Esophagus muscularis mucosa (tissue), 4 donors: Measurements from ENCODE around the gene VAT1. TPM values are rescaled to one million over a fixed set of nuclear protein-coding genes. Genes with fewer than 3 reads are reported as not detected.

Source experiments
- DNase-seq: peaks from one replicate; pipeline ENCODE4 v3.0.0-alpha.2; 2017; ENCODE audit errors: extremely low spot score
- H3K27ac ChIP-seq, 4 donors: fragments of 200-600 bp; sonication (generic); replicated peaks in 1 of 4; 1 replicate in 3 of 4; 2 replicates in 1 of 4; pipeline ENCODE4 v1.5.1; 2016 to 2019; ENCODE audit warnings: mild to moderate bottlenecking in 1 of 4
- H3K27me3 ChIP-seq, 4 donors: fragments of 200-600 bp; sonication (generic); one replicate each; pipeline versions ENCODE4 v1.5.1 to v1.6.0; 2016 to 2019
- H3K36me3 ChIP-seq, 4 donors: fragments of 200-600 bp; sonication (generic); one replicate each; pipeline ENCODE4 v1.5.1; 2016 to 2019
- H3K4me1 ChIP-seq, 4 donors: fragments of 200-600 bp; sonication (generic); one replicate each; pipeline ENCODE4 v1.5.1; 2016 to 2019
- H3K4me3 ChIP-seq, 4 donors: fragments of 200-600 bp; sonication (generic); 1 replicate in 2 of 4; 2 replicates in 2 of 4; pipeline ENCODE4 v1.5.1; 2016 to 2019; ENCODE audit warnings: mild to moderate bottlenecking in 4 of 4, moderate library complexity in 1 of 4
- H3K9me3 ChIP-seq, 4 donors: fragments of 200-600 bp; sonication (generic); 1 replicate in 3 of 4; 2 replicates in 1 of 4; pipeline ENCODE4 v1.5.1; 2016 to 2019
- CTCF ChIP-seq, 3 experiments: fragments of 200-600 bp in 2 of 3; fragments of 450-650 bp in 1 of 3; sonication (generic) in 2 of 3; IDR thresholded peaks; one replicate each; pipeline ENCODE4 v1.5.1; 2017 to 2019; ENCODE audit warnings: antibody characterized with exemption in 3 of 3, mild to moderate bottlenecking in 2 of 3, moderate library complexity in 1 of 3
- EP300 ChIP-seq: sonication (generic); formaldehyde crosslinking; IDR thresholded peaks from one replicate; pipeline ENCODE4 v1.6.1; 2017; ENCODE audit warnings: antibody characterized with exemption
- POLR2A ChIP-seq: fragments of 450-650 bp; IDR thresholded peaks from one replicate; pipeline ENCODE4 v1.6.1; 2017; ENCODE audit warnings: antibody characterized with exemption, moderate library complexity, mild to moderate bottlenecking, low read depth
- POLR2AphosphoS5 ChIP-seq, 2 donors: sonication (generic); formaldehyde crosslinking; IDR thresholded peaks; one replicate each; pipeline ENCODE4 v1.6.1; 2017; ENCODE audit warnings: antibody characterized with exemption in 2 of 2
- WGBS: methylation state at CpG from one replicate; pipeline ENCODE4 v1.1.5; 2018; 5-methylcytosine and 5-hydroxymethylcytosine counted together
- intact Hi-C: fragments of 100-400 bp; cut with DNase I; formaldehyde crosslinking; loops from one replicate; pipeline ENCODE4 v1.15.1; 2023
- total RNA-seq, 4 donors: library from RNA; depleted of rRNA; stranded (reverse); fragments of >200 nt; gene quantifications; one replicate each; pipeline versions ENCODE4 v1.1.0 to v1.2.1, GENCODE V29; 2016

Gene VAT1
- total RNA-seq, 4 donors from 2014 or later = 106 to 190 (median 139) TPM

- H3K9me3 ChIP-seq = no peaks in the 10 kb centered on the region
- H3K27ac ChIP-seq = no peak overlapping the region
- no peak for DNase-seq
- no peaks in the 10 kb centered on the region for H3K36me3 ChIP-seq
- TF ChIP-seq CTCF (IDR thresholded peaks at IDR 0.05) = no peak
- no peak for TF ChIP-seq EP300
- intact Hi-C loops = no loop called here
- no peak overlapping the region for H3K4me3 ChIP-seq
- WGBS = 82% methylated on average over 3 of the region's 3 CpGs
- no peaks in the 10 kb centered on the region for H3K4me1 ChIP-seq
- H3K27me3 ChIP-seq = no peaks in the 10 kb centered on the region
These were observed 12.7 kb upstream of the VAT1 start for GRCh38 chr17:43034894-43035293.

GRCh38 chr17:43033948-43034881 lies 12.0 kb upstream of the VAT1 start:
- Histone ChIP-seq H3K27me3 (no peaks in the 10 kb centered on the region), H3K4me1 (no peaks in the 10 kb centered on the region), H3K36me3 (no peaks in the 10 kb centered on the region), H3K4me3 (no peak overlapping the region), H3K27ac (no peak overlapping the region), H3K9me3 (no peaks in the 10 kb centered on the region)
- TF ChIP-seq CTCF (IDR thresholded peaks at IDR 0.05) (no peak), POLR2A (no peak), POLR2AphosphoS5 (IDR thresholded peaks at IDR 0.05) (no peak), EP300 (no peak)
- no peak for DNase-seq
- 52% methylated on average over 8 of the region's 12 CpGs for WGBS
- intact Hi-C loops = no loop called here

DNA sequence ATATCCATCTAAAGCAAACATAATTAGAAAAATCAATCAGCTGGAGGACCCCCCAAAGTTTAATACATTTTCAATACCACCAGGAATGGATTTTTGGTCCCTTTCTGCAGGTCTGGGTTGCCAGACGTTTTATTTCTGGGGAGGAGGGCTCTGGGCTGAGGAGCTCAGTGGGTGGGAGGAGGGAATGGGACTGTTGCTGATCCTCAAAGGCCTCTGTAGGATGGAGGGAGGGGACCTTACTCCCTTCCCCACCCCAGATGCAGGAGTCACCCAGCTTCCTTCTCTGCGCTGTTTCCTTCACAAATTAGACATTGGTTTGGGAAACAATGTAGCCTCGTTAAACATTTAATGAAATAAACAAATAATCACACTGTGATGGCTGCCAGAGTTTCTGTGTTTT lies 9.5 kb upstream of the VAT1 start:
- Histone ChIP-seq H3K4me3 (no peak overlapping the region), H3K27ac (no peak overlapping the region), H3K4me1 (no peaks in the 10 kb centered on the region), H3K9me3 (no peaks in the 10 kb centered on the region), H3K27me3 (no peaks in the 10 kb centered on the region), H3K36me3 (no peaks in the 10 kb centered on the region)
- TF ChIP-seq EP300 (no peak), POLR2A (no peak), CTCF (IDR thresholded peaks at IDR 0.05) (no peak), POLR2AphosphoS5 (IDR thresholded peaks at IDR 0.05) (no peak)
- DNase-seq = no peak
- intact Hi-C loops = no loop called here
- WGBS = 91% methylated on average over 3 of the region's 3 CpGs

GRCh38 chr17:43030137-43030767 lies 8.1 kb upstream of the VAT1 start:
- intact Hi-C loops = no loop called here
- Histone ChIP-seq H3K27me3 (no peaks in the 10 kb centered on the region), H3K4me3 (no peak overlapping the region), H3K4me1 (peaks cover 0 to 6% (median 3%) of the 10 kb centered on the region in 4 donors), H3K36me3 (no peaks in the 10 kb centered on the region), H3K27ac (no peak overlapping the region), H3K9me3 (no peaks in the 10 kb centered on the region)
- DNase-seq = no peak
- WGBS = 75% methylated on average over 6 of the region's 6 CpGs
- TF ChIP-seq POLR2A = no peak
- TF ChIP-seq POLR2AphosphoS5 (IDR thresholded peaks at IDR 0.05) = no peak
- TF ChIP-seq CTCF (IDR thresholded peaks at IDR 0.05) = no peak
- no peak for TF ChIP-seq EP300
